ENCODE data around the gene MATN1. TPM values are rescaled to one million over a fixed set of nuclear protein-coding genes. Genes with fewer than 3 reads are reported as not detected.

Gene MATN1
- total and polyA plus RNA-seq, 2 experiments from 2014 or later = 0.47 to 3.7 TPM

GRCh38 chr1:30732277-30732996, 9.1 kb upstream of the MATN1 start:
- 79% methylated on average over 10 of the region's 10 CpGs for WGBS (ENCODE audit: low lambda C conversion rate, missing lambda C conversion rate)
- no peak overlapping the region for H3K4me3 ChIP-seq
- H3K79me2 ChIP-seq = no peaks in the 10 kb centered on the region
- no peak overlapping the region for H2AFZ ChIP-seq
- no peaks in the 10 kb centered on the region for H3K9me2 ChIP-seq (replicated peaks; ENCODE audit: insufficient read depth)
- no peak for TF ChIP-seq EZH2phosphoT487 (IDR thresholded peaks at IDR 0.05; ENCODE audit: low read depth, severe bottlenecking, unreplicated experiment)
- TF ChIP-seq CTCF (IDR thresholded peaks at IDR 0.05; ENCODE audit: poor library complexity) = no peak
- no peak for TF ChIP-seq EZH2 (IDR thresholded peaks at IDR 0.05; ENCODE audit: borderline replicate concordance)
- peaks cover 9% of the 10 kb centered on the region for H3K4me1 ChIP-seq (ENCODE audit: insufficient read depth)
- DNase-seq (ENCODE audit: low spot score) = no peak
- H3K36me3 ChIP-seq (replicated peaks; ENCODE audit: insufficient read depth, low read depth) = no peaks in the 10 kb centered on the region
- no peaks in the 10 kb centered on the region for H3K27me3 ChIP-seq
- H3K27ac ChIP-seq = no peak overlapping the region
- no peaks in the 10 kb centered on the region for H4K20me1 ChIP-seq (ENCODE audit: insufficient read depth, poor library complexity, severe bottlenecking)
- no peak overlapping the region for H3K4me2 ChIP-seq
- H3K9me3 ChIP-seq (ENCODE audit: low read depth) = no peaks in the 10 kb centered on the region

- 85% methylated on average over 8 of the region's 8 CpGs for WGBS (ENCODE audit: low lambda C conversion rate, missing lambda C conversion rate)
Measured at GRCh38 chr1:30731806-30732276, 8.5 kb upstream of the MATN1 start.

GRCh38 chr1:30731109-30731805, 7.9 kb upstream of the MATN1 start:
- Histone ChIP-seq H3K9me2 (replicated peaks; ENCODE audit: insufficient read depth) (no peaks in the 10 kb centered on the region), H3K9me3 (ENCODE audit: low read depth) (no peaks in the 10 kb centered on the region), H3K36me3 (replicated peaks; ENCODE audit: insufficient read depth, low read depth) (no peaks in the 10 kb centered on the region), H3K4me2 (no peak overlapping the region), H3K4me3 (no peak overlapping the region), H2AFZ (no peak overlapping the region), H3K4me1 (ENCODE audit: insufficient read depth) (peaks cover 16% of the 10 kb centered on the region), H3K27ac (no peak overlapping the region), H3K27me3 (no peaks in the 10 kb centered on the region), H3K79me2 (no peaks in the 10 kb centered on the region), H4K20me1 (ENCODE audit: insufficient read depth, poor library complexity, severe bottlenecking) (no peaks in the 10 kb centered on the region)
- no peak for DNase-seq (ENCODE audit: low spot score)
- TF ChIP-seq EZH2 (IDR thresholded peaks at IDR 0.05; ENCODE audit: borderline replicate concordance) (no peak), EZH2phosphoT487 (IDR thresholded peaks at IDR 0.05; ENCODE audit: low read depth, severe bottlenecking, unreplicated experiment) (no peak), CTCF (IDR thresholded peaks at IDR 0.05; ENCODE audit: poor library complexity) (no peak)
- 80% methylated on average over 10 of the region's 10 CpGs for WGBS (ENCODE audit: low lambda C conversion rate, missing lambda C conversion rate)

More at GRCh38 chr1:30731806-30732276, 8.5 kb upstream of the MATN1 start:
- Histone ChIP-seq H3K36me3 (replicated peaks; ENCODE audit: insufficient read depth, low read depth) (no peaks in the 10 kb centered on the region), H3K79me2 (no peaks in the 10 kb centered on the region), H3K27me3 (no peaks in the 10 kb centered on the region), H3K9me2 (replicated peaks; ENCODE audit: insufficient read depth) (no peaks in the 10 kb centered on the region), H3K27ac (no peak overlapping the region), H3K4me2 (no peak overlapping the region), H3K9me3 (ENCODE audit: low read depth) (no peaks in the 10 kb centered on the region), H4K20me1 (ENCODE audit: insufficient read depth, poor library complexity, severe bottlenecking) (no peaks in the 10 kb centered on the region), H2AFZ (no peak overlapping the region), H3K4me3 (no peak overlapping the region), H3K4me1 (ENCODE audit: insufficient read depth) (peaks cover 10% of the 10 kb centered on the region)
- TF ChIP-seq EZH2phosphoT487 (IDR thresholded peaks at IDR 0.05; ENCODE audit: low read depth, severe bottlenecking, unreplicated experiment) (no peak), CTCF (IDR thresholded peaks at IDR 0.05; ENCODE audit: poor library complexity) (no peak), EZH2 (IDR thresholded peaks at IDR 0.05; ENCODE audit: borderline replicate concordance) (no peak)
- DNase-seq (ENCODE audit: low spot score) = no peak
